HepG2 (cell line): ENCODE data around the gene RHOBTB1.

ENCODE experiments used
- AFF4 ChIP-seq: sonication (generic); formaldehyde crosslinking; IDR thresholded peaks from 2 replicates; pipeline ENCODE4 v1.4.0; 2020; ENCODE audit warnings: missing genetic modification reagents
- CHCHD3 ChIP-seq: sonication (generic); formaldehyde crosslinking; IDR thresholded peaks from 2 replicates; pipeline ENCODE4 v1.8.0; 2022; ENCODE audit warnings: mild to moderate bottlenecking, missing genetic modification reagents, moderate library complexity
- FOXK1 ChIP-seq: sonication (generic); formaldehyde crosslinking; IDR thresholded peaks from 2 replicates; pipeline ENCODE4 v1.4.0; 2020; ENCODE audit warnings: low read depth, missing genetic modification reagents, borderline replicate concordance
- HOXA3 ChIP-seq: sonication (generic); formaldehyde crosslinking; IDR thresholded peaks from 2 replicates; pipeline ENCODE4 v1.5.0; 2020; ENCODE audit warnings: missing genetic modification reagents
- MEIS1 ChIP-seq: sonication (generic); formaldehyde crosslinking; IDR thresholded peaks from 2 replicates; pipeline ENCODE4 v1.9.0; 2021; ENCODE audit warnings: mild to moderate bottlenecking, missing genetic modification reagents, moderate library complexity, borderline replicate concordance
- NFIC ChIP-seq: IDR thresholded peaks from 2 replicates; pipeline ENCODE4 v1.6.1; 2012; ENCODE audit warnings: mild to moderate bottlenecking, low read length, inconsistent platforms
- PLRG1 ChIP-seq: fragments of 450-650 bp; conservative IDR thresholded peaks from 2 replicates; pipeline ENCODE4 v1.6.1; 2016
- ZNF607 ChIP-seq: sonication (generic); formaldehyde crosslinking; IDR thresholded peaks from 2 replicates; pipeline ENCODE4 v1.5.1; 2020; ENCODE audit warnings: missing genetic modification reagents, mild to moderate bottlenecking, borderline replicate concordance
- ZSCAN30 ChIP-seq: sonication (generic); formaldehyde crosslinking; IDR thresholded peaks from 2 replicates; pipeline ENCODE4 v1.5.0; 2020; ENCODE audit warnings: mild to moderate bottlenecking, missing genetic modification reagents
- TF ChIP-seq, protein P1 (sequence below): sonication (generic); formaldehyde crosslinking; conservative IDR thresholded peaks from 2 replicates; pipeline ENCODE4 v1.4.0; 2020; ENCODE audit warnings: missing genetic modification reagents
- TF ChIP-seq, protein P2 (sequence below): sonication (generic); formaldehyde crosslinking; IDR thresholded peaks from 2 replicates; pipeline ENCODE4 v1.8.0; 2022; ENCODE audit warnings: missing genetic modification reagents, low read depth, mild to moderate bottlenecking, borderline replicate concordance
- TF ChIP-seq, protein P3 (sequence below): sonication (generic); formaldehyde crosslinking; IDR thresholded peaks from 2 replicates; pipeline ENCODE4 v1.4.0; 2020; ENCODE audit warnings: mild to moderate bottlenecking, missing genetic modification reagents
- TF ChIP-seq, protein P4 (sequence below): sonication (generic); formaldehyde crosslinking; IDR thresholded peaks from 2 replicates; pipeline ENCODE4 v1.9.0; 2021; ENCODE audit warnings: mild to moderate bottlenecking, missing genetic modification reagents

DNA sequence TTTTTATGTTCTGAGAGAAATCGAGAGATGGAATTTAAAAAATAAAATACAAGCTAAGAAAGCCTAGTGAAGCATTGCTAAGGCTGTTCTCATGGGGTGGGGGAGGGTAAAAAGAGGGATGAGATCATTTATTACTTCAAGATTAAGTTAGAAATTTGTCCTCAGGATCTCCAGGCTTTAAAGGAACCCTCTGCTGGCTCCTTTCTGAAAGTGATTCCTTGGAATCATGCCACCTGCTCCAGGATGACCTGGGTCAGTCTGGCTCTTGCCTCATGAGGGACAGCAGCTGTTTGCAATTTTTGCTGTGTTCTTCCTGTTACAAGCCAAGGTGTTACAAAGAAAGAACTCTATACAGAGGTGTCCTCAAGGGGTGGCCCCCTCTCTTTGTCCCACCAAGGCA lies 95.9 kb downstream of the RHOBTB1 start:
- TF ChIP-seq, protein P1, sequence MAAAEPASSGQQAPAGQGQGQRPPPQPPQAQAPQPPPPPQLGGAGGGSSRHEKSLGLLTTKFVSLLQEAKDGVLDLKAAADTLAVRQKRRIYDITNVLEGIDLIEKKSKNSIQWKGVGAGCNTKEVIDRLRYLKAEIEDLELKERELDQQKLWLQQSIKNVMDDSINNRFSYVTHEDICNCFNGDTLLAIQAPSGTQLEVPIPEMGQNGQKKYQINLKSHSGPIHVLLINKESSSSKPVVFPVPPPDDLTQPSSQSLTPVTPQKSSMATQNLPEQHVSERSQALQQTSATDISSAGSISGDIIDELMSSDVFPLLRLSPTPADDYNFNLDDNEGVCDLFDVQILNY, result no peak
- TF ChIP-seq NFIC (no peak), AFF4 (no peak), ZSCAN30 (CRISPR knock-in tag) (no peak), PLRG1 (no peak), CHCHD3 (CRISPR knock-in tag) (no peak), MEIS1 (no peak), FOXK1 (CRISPR knock-in tag) (no peak), HOXA3 (CRISPR knock-in tag) (no peak), ZNF607 (no peak)
- TF ChIP-seq, protein P2, sequence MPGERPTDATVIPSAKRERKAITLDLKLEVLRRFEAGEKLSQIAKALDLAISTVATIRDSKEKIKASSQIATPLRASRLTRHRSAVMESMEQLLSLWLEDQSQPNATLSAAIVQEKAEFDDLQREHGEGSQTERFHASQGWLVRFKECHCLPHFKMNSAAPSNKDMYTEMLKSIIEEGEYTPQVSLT, result no peak
- TF ChIP-seq, protein P3, sequence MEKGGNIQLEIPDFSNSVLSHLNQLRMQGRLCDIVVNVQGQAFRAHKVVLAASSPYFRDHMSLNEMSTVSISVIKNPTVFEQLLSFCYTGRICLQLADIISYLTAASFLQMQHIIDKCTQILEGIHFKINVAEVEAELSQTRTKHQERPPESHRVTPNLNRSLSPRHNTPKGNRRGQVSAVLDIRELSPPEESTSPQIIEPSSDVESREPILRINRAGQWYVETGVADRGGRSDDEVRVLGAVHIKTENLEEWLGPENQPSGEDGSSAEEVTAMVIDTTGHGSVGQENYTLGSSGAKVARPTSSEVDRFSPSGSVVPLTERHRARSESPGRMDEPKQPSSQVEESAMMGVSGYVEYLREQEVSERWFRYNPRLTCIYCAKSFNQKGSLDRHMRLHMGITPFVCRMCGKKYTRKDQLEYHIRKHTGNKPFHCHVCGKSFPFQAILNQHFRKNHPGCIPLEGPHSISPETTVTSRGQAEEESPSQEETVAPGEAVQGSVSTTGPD (CRISPR knock-in tag), result no peak
- TF ChIP-seq, protein P4, sequence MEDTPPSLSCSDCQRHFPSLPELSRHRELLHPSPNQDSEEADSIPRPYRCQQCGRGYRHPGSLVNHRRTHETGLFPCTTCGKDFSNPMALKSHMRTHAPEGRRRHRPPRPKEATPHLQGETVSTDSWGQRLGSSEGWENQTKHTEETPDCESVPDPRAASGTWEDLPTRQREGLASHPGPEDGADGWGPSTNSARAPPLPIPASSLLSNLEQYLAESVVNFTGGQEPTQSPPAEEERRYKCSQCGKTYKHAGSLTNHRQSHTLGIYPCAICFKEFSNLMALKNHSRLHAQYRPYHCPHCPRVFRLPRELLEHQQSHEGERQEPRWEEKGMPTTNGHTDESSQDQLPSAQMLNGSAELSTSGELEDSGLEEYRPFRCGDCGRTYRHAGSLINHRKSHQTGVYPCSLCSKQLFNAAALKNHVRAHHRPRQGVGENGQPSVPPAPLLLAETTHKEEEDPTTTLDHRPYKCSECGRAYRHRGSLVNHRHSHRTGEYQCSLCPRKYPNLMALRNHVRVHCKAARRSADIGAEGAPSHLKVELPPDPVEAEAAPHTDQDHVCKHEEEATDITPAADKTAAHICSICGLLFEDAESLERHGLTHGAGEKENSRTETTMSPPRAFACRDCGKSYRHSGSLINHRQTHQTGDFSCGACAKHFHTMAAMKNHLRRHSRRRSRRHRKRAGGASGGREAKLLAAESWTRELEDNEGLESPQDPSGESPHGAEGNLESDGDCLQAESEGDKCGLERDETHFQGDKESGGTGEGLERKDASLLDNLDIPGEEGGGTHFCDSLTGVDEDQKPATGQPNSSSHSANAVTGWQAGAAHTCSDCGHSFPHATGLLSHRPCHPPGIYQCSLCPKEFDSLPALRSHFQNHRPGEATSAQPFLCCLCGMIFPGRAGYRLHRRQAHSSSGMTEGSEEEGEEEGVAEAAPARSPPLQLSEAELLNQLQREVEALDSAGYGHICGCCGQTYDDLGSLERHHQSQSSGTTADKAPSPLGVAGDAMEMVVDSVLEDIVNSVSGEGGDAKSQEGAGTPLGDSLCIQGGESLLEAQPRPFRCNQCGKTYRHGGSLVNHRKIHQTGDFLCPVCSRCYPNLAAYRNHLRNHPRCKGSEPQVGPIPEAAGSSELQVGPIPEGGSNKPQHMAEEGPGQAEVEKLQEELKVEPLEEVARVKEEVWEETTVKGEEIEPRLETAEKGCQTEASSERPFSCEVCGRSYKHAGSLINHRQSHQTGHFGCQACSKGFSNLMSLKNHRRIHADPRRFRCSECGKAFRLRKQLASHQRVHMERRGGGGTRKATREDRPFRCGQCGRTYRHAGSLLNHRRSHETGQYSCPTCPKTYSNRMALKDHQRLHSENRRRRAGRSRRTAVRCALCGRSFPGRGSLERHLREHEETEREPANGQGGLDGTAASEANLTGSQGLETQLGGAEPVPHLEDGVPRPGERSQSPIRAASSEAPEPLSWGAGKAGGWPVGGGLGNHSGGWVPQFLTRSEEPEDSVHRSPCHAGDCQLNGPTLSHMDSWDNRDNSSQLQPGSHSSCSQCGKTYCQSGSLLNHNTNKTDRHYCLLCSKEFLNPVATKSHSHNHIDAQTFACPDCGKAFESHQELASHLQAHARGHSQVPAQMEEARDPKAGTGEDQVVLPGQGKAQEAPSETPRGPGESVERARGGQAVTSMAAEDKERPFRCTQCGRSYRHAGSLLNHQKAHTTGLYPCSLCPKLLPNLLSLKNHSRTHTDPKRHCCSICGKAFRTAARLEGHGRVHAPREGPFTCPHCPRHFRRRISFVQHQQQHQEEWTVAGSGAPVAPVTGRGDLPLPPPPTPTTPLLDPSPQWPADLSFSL (CRISPR knock-in tag), result no peak
